Body of pancreas (tissue), 4 donors: ENCODE data around the gene COTL1. TPM values are rescaled to one million over a fixed set of nuclear protein-coding genes. Genes with fewer than 3 reads are reported as not detected.
A peak's percentile ranks its signal among the peaks of the same experiment; 100 is the strongest.

Experiments used
- ATAC-seq: fragments of 150-250 bp; one replicate; pipeline ENCODE4 v1.9.1; 2016
- DNase-seq, 4 donors: peaks; one replicate each; pipeline ENCODE4 v3.0.0-alpha.2; 2019
- H3K27ac ChIP-seq, 4 donors: fragments of 200-600 bp; sonication (generic); 1 replicate in 3 of 4; 2 replicates in 1 of 4; pipeline versions ENCODE4 v1.5.1 to v1.6.1; 2016 to 2019; ENCODE audit warnings: mild to moderate bottlenecking in 1 of 4, mixed read lengths in 1 of 4, moderate library complexity in 1 of 4
- H3K27me3 ChIP-seq, 2 donors: fragments of 200-600 bp; sonication (generic); one replicate each; pipeline ENCODE4 v1.6.0; 2016; ENCODE audit warnings: mild to moderate bottlenecking in 1 of 2
- H3K36me3 ChIP-seq, 2 donors: fragments of 200-600 bp; sonication (generic); replicated peaks in 1 of 2; 2 replicates each; pipeline ENCODE4 v1.5.1; 2016; ENCODE audit warnings: low read depth in 2 of 2; ENCODE audit not compliant: insufficient read depth in 1 of 2
- H3K4me1 ChIP-seq: fragments of 200-600 bp; sonication (generic); one replicate; pipeline ENCODE4 v1.6.0; 2016
- H3K4me3 ChIP-seq, 2 donors: fragments of 200-600 bp; sonication (generic); 1 replicate in 1 of 2; 2 replicates in 1 of 2; pipeline ENCODE4 v1.5.1; 2016 to 2019
- H3K9me3 ChIP-seq, 3 donors: fragments of 200-600 bp; sonication (generic); 1 replicate in 2 of 3; 2 replicates in 1 of 3; pipeline ENCODE4 v1.5.1; 2016
- CTCF ChIP-seq, 7 experiments: fragments of 450-650 bp in 4 of 7; fragments of 200-600 bp in 3 of 7; sonication (generic) in 3 of 7; IDR thresholded peaks; one replicate each; pipeline ENCODE4 v1.5.1; 2016 to 2019; ENCODE audit warnings: antibody characterized with exemption in 7 of 7
- POLR2A ChIP-seq, 3 donors: fragments of 450-650 bp; IDR thresholded peaks; one replicate each; pipeline ENCODE4 v1.6.1; 2016; ENCODE audit warnings: antibody characterized with exemption in 3 of 3, mild to moderate bottlenecking in 2 of 3
- WGBS, 2 donors: methylation state at CpG; one replicate each; pipeline ENCODE4 v1.1.5; 2017; 5-methylcytosine and 5-hydroxymethylcytosine counted together
- intact Hi-C: fragments of 100-400 bp; cut with DNase I; formaldehyde crosslinking; loops from one replicate; pipeline ENCODE4 v1.15.1; 2023
- total RNA-seq, 2 donors: library from RNA; depleted of rRNA; stranded (reverse); fragments of >200 nt; gene quantifications; one replicate each; pipeline ENCODE4 v1.1.0, GENCODE V29; 2016

Gene COTL1
- total RNA-seq, 2 donors from 2014 or later, result 19.7 to 20.4 TPM

GRCh38 chr16:84583995-84584394, 33.9 kb downstream of the COTL1 start:
- no peaks in the 10 kb centered on the region for H3K36me3 ChIP-seq
- DNase-seq, result peak in 2 of 4 donors; percentile 31 to 47
- ATAC-seq, result no peak
- intact Hi-C loops, result no loop called here
- WGBS, 2 donors, result 28 to 37% methylated on average over 8 to 15 of the region's 15 CpGs
- no peak for TF ChIP-seq CTCF (IDR thresholded peaks at IDR 0.05)
- no peak for TF ChIP-seq POLR2A (IDR thresholded peaks at IDR 0.05)
- H3K27ac ChIP-seq, result no peak overlapping the region
- H3K4me1 ChIP-seq, result peaks cover 28% of the 10 kb centered on the region
- no peaks in the 10 kb centered on the region for H3K9me3 ChIP-seq
- H3K27me3 ChIP-seq, result no peaks in the 10 kb centered on the region
- no peak overlapping the region for H3K4me3 ChIP-seq

GRCh38 chr16:84582958-84583516, 34.8 kb downstream of the COTL1 start:
- DNase-seq (peak in 3 of 4 donors; percentile 49 to 71 (median 70)), ATAC-seq (no peak)
- Histone ChIP-seq H3K27me3 (no peaks in the 10 kb centered on the region), H3K36me3 (no peaks in the 10 kb centered on the region), H3K4me1 (peaks cover 28% of the 10 kb centered on the region), H3K4me3 (no peak overlapping the region), H3K27ac (no peak overlapping the region), H3K9me3 (no peaks in the 10 kb centered on the region)
- WGBS, 2 donors, result 40 to 48% methylated on average over 8 to 11 of the region's 11 CpGs
- TF ChIP-seq POLR2A (IDR thresholded peaks at IDR 0.05) (no peak), CTCF (IDR thresholded peaks at IDR 0.05) (no peak)
- intact Hi-C loops, result no loop called here

- no peak for DNase-seq
- intact Hi-C loops, result no loop called here
Measured at GRCh38 chr16:84581158-84581557, 36.7 kb downstream of the COTL1 start.

GRCh38 chr16:84579936-84580335, 37.9 kb downstream of the COTL1 start:
- H3K9me3 ChIP-seq, result no peaks in the 10 kb centered on the region
- peak; percentile 71 to 91 (median 87) for DNase-seq
- no peak overlapping the region for H3K4me3 ChIP-seq
- intact Hi-C loops, result no loop called here
- no peaks in the 10 kb centered on the region for H3K36me3 ChIP-seq
- 40 to 45% methylated on average over 8 to 11 of the region's 11 CpGs for WGBS, 2 donors
- ATAC-seq, result peak; percentile 79
- peak overlapping the region in 3 of 4 donors; percentile 45 to 61 (median 50) for H3K27ac ChIP-seq
- no peaks in the 10 kb centered on the region for H3K27me3 ChIP-seq
- TF ChIP-seq POLR2A (IDR thresholded peaks at IDR 0.05) (no peak), CTCF (IDR thresholded peaks at IDR 0.05) (no peak)
- peaks cover 42% of the 10 kb centered on the region for H3K4me1 ChIP-seq

More at GRCh38 chr16:84581158-84581557, 36.7 kb downstream of the COTL1 start:
- H3K36me3 ChIP-seq, result no peaks in the 10 kb centered on the region
- peaks cover 42% of the 10 kb centered on the region for H3K4me1 ChIP-seq
- H3K9me3 ChIP-seq, result no peaks in the 10 kb centered on the region
- no peak overlapping the region for H3K27ac ChIP-seq
- no peak for ATAC-seq
- TF ChIP-seq POLR2A (IDR thresholded peaks at IDR 0.05) (no peak), CTCF (IDR thresholded peaks at IDR 0.05) (no peak)
- no peak overlapping the region for H3K4me3 ChIP-seq
- 90 to 98% methylated on average over 8 of the region's 8 CpGs for WGBS, 2 donors
- no peaks in the 10 kb centered on the region for H3K27me3 ChIP-seq

GRCh38 chr16:84578538-84579126, 39.2 kb downstream of the COTL1 start:
- WGBS, 2 donors, result 76 to 77% methylated on average over 5 to 6 of the region's 6 CpGs
- TF ChIP-seq CTCF (IDR thresholded peaks at IDR 0.05) (peak in 1 of 7 experiments; percentile 11), POLR2A (IDR thresholded peaks at IDR 0.05) (no peak)
- Histone ChIP-seq H3K27ac (no peak overlapping the region), H3K36me3 (no peaks in the 10 kb centered on the region), H3K4me1 (peaks cover 34% of the 10 kb centered on the region), H3K9me3 (no peaks in the 10 kb centered on the region), H3K27me3 (no peaks in the 10 kb centered on the region), H3K4me3 (no peak overlapping the region)
- no peak for ATAC-seq
- no peak for DNase-seq
- intact Hi-C loops, result no loop called here
